HepG2 (cell line): ENCODE measurements around the gene CHCHD6. TPM values are rescaled to one million over a fixed set of nuclear protein-coding genes. Genes with fewer than 3 reads are reported as not detected.
A peak's percentile ranks its signal among the peaks of the same experiment; 100 is the strongest.

Experiments used
- CENPT ChIP-seq: sonication (generic); formaldehyde crosslinking; IDR thresholded peaks from 2 replicates; pipeline ENCODE4 v1.8.0; 2022; ENCODE audit warnings: low read depth, mild to moderate bottlenecking, moderate library complexity, missing genetic modification reagents
- EEA1 ChIP-seq: sonication (generic); formaldehyde crosslinking; IDR thresholded peaks from 2 replicates; pipeline ENCODE4 v1.5.1; 2020; ENCODE audit warnings: mild to moderate bottlenecking, missing genetic modification reagents, borderline replicate concordance
- FOXO4 ChIP-seq: sonication (generic); formaldehyde crosslinking; conservative IDR thresholded peaks from 2 replicates; pipeline ENCODE4 v1.8.1; 2023; ENCODE audit warnings: missing genetic modification reagents
- GMEB2 ChIP-seq: IDR thresholded peaks from 2 replicates; pipeline ENCODE4 v1.6.1; 2016; ENCODE audit warnings: missing biosample characterization, missing genetic modification reagents, low read depth
- GTF2F1 ChIP-seq: fragments of 150-350 bp; IDR thresholded peaks from 2 replicates; pipeline ENCODE4 v1.6.1; 2014; ENCODE audit warnings: low read length
- IKZF5 ChIP-seq: IDR thresholded peaks from 2 replicates; pipeline ENCODE4 v1.6.1; 2018; ENCODE audit warnings: missing genetic modification reagents, mild to moderate bottlenecking, missing compliant biosample characterization
- KDM5B ChIP-seq: sonication (generic); formaldehyde crosslinking; IDR thresholded peaks from 2 replicates; pipeline ENCODE4 v1.4.0; 2020; ENCODE audit warnings: missing genetic modification reagents, mild to moderate bottlenecking, borderline replicate concordance
- MTF1 ChIP-seq: sonication (generic); formaldehyde crosslinking; IDR thresholded peaks from 2 replicates; pipeline ENCODE4 v1.5.0; 2020; ENCODE audit warnings: missing genetic modification reagents
- TEF ChIP-seq: sonication (generic); formaldehyde crosslinking; IDR thresholded peaks from 2 replicates; pipeline ENCODE4 v1.5.0; 2020; ENCODE audit warnings: missing genetic modification reagents
- ZNF160 ChIP-seq: sonication (generic); formaldehyde crosslinking; IDR thresholded peaks from 2 replicates; pipeline ENCODE4 v1.8.0; 2022; ENCODE audit warnings: mild to moderate bottlenecking, inconsistent platforms, missing genetic modification reagents
- ZNF251 ChIP-seq: sonication (generic); formaldehyde crosslinking; IDR thresholded peaks from 2 replicates; pipeline ENCODE4 v1.9.0; 2021; ENCODE audit warnings: mild to moderate bottlenecking, missing genetic modification reagents
- ZNF343 ChIP-seq: sonication (generic); formaldehyde crosslinking; IDR thresholded peaks from 2 replicates; pipeline ENCODE4 v1.4.0; 2020; ENCODE audit warnings: mild to moderate bottlenecking, missing genetic modification reagents
- ZNF446 ChIP-seq: sonication (generic); formaldehyde crosslinking; IDR thresholded peaks from 2 replicates; pipeline ENCODE4 v1.5.0; 2020; ENCODE audit warnings: mild to moderate bottlenecking, missing genetic modification reagents
- ZNF704 ChIP-seq: sonication (generic); formaldehyde crosslinking; IDR thresholded peaks from 2 replicates; pipeline ENCODE4 v1.8.1; 2023; ENCODE audit warnings: mild to moderate bottlenecking, inconsistent platforms, moderate library complexity, missing genetic modification reagents, borderline replicate concordance
- ZNF839 ChIP-seq: sonication (generic); formaldehyde crosslinking; IDR thresholded peaks from 2 replicates; pipeline ENCODE4 v1.4.0; 2020; ENCODE audit warnings: missing genetic modification reagents, mild to moderate bottlenecking, borderline replicate concordance
- polyA plus RNA-seq, 8 experiments: library from polyadenylated mRNA; depleted of rRNA in 3 of 8; stranded (reverse) in 7 of 8; unstranded in 1 of 8; fragments of >200 nt; fragmentation: Illumina TruSeq in 4 of 8; extraction: Trizol in 4 of 8; gene quantifications; 2 replicates each; pipeline versions ENCODE4 v1.2.1 to v1.2.3, GENCODE V29; 2011 to 2016; ENCODE audit warnings: low read depth in 4 of 8, missing spikeins in 1 of 8, mixed read lengths in 1 of 8; ENCODE audit not compliant: insufficient read depth in 1 of 8
- total RNA-seq, 5 experiments: library from RNA; depleted of rRNA; stranded (reverse); fragments of >200 nt; fragmentation: Illumina TruSeq; extraction: Trizol; gene quantifications; 2 replicates each; pipeline ENCODE4 v1.2.3, GENCODE V29; 2016; ENCODE audit warnings: low read depth in 1 of 5
- TF ChIP-seq, protein P1 (sequence below): sonication (generic); formaldehyde crosslinking; IDR thresholded peaks from 2 replicates; pipeline ENCODE4 v1.5.0; 2020; ENCODE audit warnings: mild to moderate bottlenecking, missing genetic modification reagents
- TF ChIP-seq, protein P2 (sequence below): sonication (generic); formaldehyde crosslinking; IDR thresholded peaks from 2 replicates; pipeline ENCODE4 v1.8.1; 2022; ENCODE audit warnings: mild to moderate bottlenecking, missing genetic modification reagents

Gene CHCHD6
- total and polyA plus RNA-seq, 2 of the 13 experiments (the other 11 are each of a cell fraction or from before 2014, with no cell fraction given): 20.3 to 20.8 TPM

DNA sequence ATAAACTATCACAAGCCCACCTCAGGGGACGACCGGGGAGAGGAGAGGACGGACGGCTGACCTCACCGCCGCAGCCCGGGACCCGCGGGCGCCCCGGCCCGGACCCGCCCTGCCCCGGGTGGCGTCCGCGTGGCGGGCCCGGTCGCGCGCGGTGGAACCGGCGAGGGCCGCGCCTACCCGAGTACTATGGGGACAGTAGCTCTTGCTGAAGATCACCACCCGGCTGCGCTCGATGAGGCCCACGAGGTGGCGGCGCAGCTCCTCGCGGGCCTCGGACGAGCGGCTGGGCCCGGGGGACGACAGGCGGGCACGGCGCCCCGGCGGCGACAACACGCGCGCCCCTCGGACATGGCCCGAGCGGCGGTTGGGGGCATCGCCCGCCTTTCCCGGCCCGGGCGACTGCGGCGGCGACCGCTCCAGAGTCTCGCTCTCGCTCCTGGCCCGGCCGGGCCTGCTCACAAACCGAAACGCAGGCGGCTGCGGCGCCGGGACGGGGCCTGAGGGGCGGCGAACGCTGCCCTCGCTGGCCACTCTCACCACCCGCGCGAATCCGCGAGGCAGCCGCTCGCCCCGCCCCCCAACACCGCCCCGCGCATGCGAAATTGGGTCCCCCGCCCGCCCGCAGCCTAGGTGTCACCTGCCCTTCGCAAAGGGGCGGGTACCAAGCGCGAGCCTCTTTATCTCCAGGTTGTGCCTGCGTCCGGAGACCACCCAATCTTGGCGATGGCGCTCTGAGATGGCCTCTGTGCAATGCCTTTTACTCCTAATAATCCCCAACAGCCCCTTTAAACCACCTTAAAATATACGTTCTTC is 49.3 kb upstream of the CHCHD6 start, which contains the start of gene TXNRD3 (continued):
- TF ChIP-seq, protein P1, sequence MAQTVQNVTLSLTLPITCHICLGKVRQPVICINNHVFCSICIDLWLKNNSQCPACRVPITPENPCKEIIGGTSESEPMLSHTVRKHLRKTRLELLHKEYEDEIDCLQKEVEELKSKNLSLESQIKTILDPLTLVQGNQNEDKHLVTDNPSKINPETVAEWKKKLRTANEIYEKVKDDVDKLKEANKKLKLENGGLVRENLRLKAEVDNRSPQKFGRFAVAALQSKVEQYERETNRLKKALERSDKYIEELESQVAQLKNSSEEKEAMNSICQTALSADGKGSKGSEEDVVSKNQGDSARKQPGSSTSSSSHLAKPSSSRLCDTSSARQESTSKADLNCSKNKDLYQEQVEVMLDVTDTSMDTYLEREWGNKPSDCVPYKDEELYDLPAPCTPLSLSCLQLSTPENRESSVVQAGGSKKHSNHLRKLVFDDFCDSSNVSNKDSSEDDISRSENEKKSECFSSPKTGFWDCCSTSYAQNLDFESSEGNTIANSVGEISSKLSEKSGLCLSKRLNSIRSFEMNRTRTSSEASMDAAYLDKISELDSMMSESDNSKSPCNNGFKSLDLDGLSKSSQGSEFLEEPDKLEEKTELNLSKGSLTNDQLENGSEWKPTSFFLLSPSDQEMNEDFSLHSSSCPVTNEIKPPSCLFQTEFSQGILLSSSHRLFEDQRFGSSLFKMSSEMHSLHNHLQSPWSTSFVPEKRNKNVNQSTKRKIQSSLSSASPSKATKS (CRISPR knock-in tag): no peak; the same call in 1 of the 2 replicates
- TF ChIP-seq TEF (CRISPR knock-in tag): peak; percentile 18; the same call in 1 of the 2 replicates
- TF ChIP-seq KDM5B (CRISPR knock-in tag): peak; percentile 70; the same call in 1 of the 2 replicates
- no peak for TF ChIP-seq CENPT (CRISPR knock-in tag)
- peak; percentile 40; the same call in 1 of the 2 replicates for TF ChIP-seq ZNF160 (CRISPR knock-in tag)
- TF ChIP-seq IKZF5 (CRISPR knock-in tag): no peak
- TF ChIP-seq GTF2F1: no peak
- no peak for TF ChIP-seq MTF1 (CRISPR knock-in tag)
- TF ChIP-seq ZNF446: peak; percentile 55; the same call in 1 of the 2 replicates
- TF ChIP-seq, protein P2, sequence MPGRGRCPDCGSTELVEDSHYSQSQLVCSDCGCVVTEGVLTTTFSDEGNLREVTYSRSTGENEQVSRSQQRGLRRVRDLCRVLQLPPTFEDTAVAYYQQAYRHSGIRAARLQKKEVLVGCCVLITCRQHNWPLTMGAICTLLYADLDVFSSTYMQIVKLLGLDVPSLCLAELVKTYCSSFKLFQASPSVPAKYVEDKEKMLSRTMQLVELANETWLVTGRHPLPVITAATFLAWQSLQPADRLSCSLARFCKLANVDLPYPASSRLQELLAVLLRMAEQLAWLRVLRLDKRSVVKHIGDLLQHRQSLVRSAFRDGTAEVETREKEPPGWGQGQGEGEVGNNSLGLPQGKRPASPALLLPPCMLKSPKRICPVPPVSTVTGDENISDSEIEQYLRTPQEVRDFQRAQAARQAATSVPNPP (CRISPR knock-in tag): peak; percentile 90
- no peak for TF ChIP-seq ZNF343 (CRISPR knock-in tag)
- no peak for TF ChIP-seq ZNF839
- TF ChIP-seq ZNF251 (CRISPR knock-in tag): no peak
- no peak for TF ChIP-seq GMEB2 (CRISPR knock-in tag)
- TF ChIP-seq ZNF704: no peak
- TF ChIP-seq FOXO4: peak; percentile 94; the same call in 1 of the 2 replicates
- TF ChIP-seq EEA1 (CRISPR knock-in tag): 0 out of 2 replicates have a peak, but pooled peaks have one; percentile 63
